Dermis microvascular lymphatic vessel endothelial cell (primary cell): ENCODE data around the gene BDP1. TPM values are rescaled to one million over a fixed set of nuclear protein-coding genes. Genes with fewer than 3 reads are reported as not detected.
A peak's percentile ranks its signal among the peaks of the same experiment; 100 is the strongest.
"Not testable (repeated sequence)": the region's sequence is repeated elsewhere in the genome, so short reads cannot be mapped to it uniquely, and the experiment has no call there.

ENCODE experiments used
- DNase-seq, 2 donors: peaks; one replicate each; pipeline versions ENCODE4 v3.0.0 to v3.0.0-alpha.2; 2010; ENCODE audit warnings: low read depth in 2 of 2
- total RNA-seq: library from RNA; depleted of rRNA; stranded (reverse); fragments of >200 nt; gene quantifications from 2 replicates; pipeline ENCODE4 v1.2.1, GENCODE V29; 2014

Gene BDP1
- total RNA-seq, 1 donor from 2014 or later, result 16.0 TPM

- peak in 1 of 2 donors; percentile 56 for DNase-seq
Measured at GRCh38 chr5:71471193-71471592, 15.7 kb downstream of the BDP1 start.

- DNase-seq, result peak in 1 of 2 donors; percentile 48
Measured at GRCh38 chr5:71475788-71476384, 20.4 kb downstream of the BDP1 start.

- DNase-seq, result no peak
Measured at GRCh38 chr5:71481441-71481840, 26.0 kb downstream of the BDP1 start.

- DNase-seq, result peak in 1 of 2 donors; percentile 83
Measured at GRCh38 chr5:71482132-71482531, 26.7 kb downstream of the BDP1 start.

- peak in 1 of 2 donors; percentile 78 for DNase-seq
Measured at GRCh38 chr5:71483355-71483754, 27.9 kb downstream of the BDP1 start.

- DNase-seq, result no peak
Measured at GRCh38 chr5:71492817-71493615, 37.6 kb downstream of the BDP1 start.

- DNase-seq, result not testable (repeated sequence)
Measured at GRCh38 chr5:71494202-71494601, 38.8 kb downstream of the BDP1 start.

- not testable (repeated sequence) for DNase-seq
Measured at GRCh38 chr5:71498756-71499155, 43.3 kb downstream of the BDP1 start.

DNA sequence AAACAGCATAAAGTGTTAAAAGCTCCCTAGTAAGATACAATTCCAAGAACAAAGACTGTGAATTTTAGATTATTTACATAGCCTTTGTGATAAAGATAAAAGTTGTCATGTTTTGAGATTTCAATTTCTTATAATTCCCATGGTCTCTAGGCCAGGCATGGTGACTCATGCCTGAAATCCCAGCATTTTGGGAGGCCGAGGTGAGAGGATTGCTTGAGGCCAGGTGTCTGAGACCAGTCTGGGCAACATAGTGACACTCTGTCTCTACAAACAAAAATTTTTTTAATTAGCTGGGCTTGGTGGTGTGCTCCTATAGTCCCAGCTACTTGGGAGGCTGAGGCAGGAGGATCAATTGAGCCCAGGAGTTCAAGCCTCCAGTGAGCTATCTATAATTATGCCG is 48.1 kb downstream of the BDP1 start:
- no peak for DNase-seq

DNA sequence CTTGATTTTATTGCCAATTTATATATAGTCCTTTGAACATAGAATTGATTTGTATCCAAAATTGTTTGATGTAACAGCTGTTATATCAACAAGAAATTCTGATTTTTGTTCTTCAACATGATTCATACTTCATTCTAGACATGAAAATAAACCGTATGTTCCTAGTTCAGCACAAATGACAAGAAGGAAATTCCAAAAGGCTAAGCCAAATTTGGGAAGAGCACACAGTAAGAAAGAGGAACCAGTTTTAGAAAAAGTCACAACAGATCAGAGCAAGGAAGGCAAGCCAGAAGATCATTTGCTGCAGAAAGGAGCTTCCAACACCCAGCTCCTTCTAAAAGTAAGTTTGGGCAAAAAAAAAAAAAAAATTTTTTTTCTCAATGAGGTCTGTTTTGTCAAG is 66.7 kb downstream of the BDP1 start:
- DNase-seq, result no peak

GRCh38 chr5:71525611-71526010 is 70.2 kb downstream of the BDP1 start:
- DNase-seq, result not testable (repeated sequence)

DNA sequence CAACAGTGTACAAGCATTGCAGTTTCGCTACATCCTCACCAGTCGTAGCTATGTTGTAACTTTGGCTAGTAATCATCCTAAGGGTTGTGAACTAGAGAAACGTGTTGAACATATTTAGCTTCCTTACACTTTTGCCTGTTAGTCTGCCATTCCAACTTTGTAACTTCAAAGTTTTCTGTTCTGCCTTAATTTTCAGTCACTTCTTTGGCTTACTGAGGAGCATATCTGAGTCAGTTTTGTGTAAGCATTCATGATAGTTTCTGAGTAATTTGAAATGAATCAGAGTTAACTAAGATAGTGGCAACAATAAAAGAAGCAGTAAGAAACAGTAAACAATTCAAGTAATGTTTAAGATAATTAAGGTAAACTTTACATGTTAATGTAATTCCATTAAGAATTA is 72.8 kb downstream of the BDP1 start:
- DNase-seq, result no peak

DNA sequence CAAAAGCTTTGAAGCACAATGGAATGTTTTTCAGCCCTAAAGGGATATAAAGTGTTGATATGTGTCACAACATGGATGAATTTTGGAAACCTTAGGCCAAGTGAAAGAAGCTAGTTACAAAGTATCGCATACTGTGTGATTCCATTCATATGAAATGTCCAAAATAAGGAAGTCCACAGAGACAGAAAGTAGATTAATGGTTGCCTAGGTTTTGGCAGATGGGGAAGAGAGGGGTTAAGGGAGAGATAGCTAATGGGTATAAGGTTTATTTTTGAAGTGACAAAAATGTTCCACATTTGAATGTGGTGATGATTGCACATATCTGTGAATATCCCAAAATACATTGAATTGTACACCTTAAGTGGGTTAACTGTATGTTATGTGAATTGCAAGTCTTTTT is 74.2 kb downstream of the BDP1 start:
- DNase-seq, result no peak

GRCh38 chr5:71533142-71533541 is 77.7 kb downstream of the BDP1 start:
- DNase-seq, result peak in 1 of 2 donors; percentile 2

- peak in 1 of 2 donors; percentile 39 for DNase-seq
Measured at GRCh38 chr5:71533615-71534014, 78.2 kb downstream of the BDP1 start.

DNA sequence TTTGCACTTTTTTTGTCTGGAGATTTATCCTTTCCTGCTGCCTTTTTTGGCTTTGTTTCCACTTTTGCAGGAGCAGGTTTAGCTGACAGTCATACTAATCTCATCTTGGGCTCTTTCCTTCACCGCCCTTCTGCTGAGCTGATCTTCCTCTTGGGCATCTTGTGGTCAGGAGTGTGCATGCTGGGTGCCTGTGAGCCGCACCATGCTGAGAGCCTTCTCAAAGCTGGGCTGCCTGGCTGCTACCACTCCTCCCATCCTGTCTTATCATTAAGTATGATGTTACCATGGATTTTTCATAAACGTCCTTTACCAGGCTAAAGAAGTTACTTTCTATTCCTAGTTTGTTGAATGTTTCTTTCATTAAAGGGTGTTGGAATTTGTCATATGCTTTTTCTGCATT is 82.2 kb downstream of the BDP1 start:
- DNase-seq, result no peak

DNA sequence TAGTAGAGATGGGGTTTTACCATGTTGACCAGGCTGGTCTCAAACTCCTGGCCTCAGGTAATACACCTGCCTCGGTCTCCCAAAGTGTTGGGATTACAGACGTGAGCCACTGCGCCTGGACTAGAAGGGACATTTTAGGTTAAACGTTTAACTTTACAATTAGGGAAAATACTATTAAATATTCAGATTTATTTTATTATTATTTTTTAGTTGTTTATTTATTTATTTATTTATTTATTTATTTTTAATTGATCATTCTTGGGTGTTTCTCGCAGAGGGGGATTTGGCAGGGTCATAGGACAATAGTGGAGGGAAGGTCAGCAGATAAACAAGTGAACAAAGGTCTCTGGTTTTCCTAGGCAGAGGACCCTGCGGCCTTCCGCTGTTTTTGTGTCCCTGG is 95.4 kb downstream of the BDP1 start:
- DNase-seq, result not testable (repeated sequence)

DNA sequence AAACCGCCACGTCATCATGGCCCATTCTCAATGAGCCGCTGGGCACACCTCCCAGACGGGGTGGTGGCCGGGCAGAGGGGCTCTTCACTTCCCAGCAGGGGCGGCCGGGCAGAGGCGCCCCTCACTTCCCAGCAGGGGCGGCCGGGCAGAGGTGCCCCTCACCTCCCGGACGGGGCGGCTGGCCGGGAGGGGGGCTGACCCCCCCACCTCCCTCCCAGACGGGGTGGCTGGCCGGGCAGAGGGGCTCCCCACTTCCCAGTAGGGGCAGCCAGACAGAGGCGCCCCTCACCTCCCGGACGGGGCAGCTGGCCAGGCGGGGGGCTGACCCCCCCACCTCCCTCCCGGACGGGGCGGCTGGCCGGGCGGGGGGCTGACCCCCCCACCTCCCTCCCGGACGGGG is 96.1 kb downstream of the BDP1 start:
- not testable (repeated sequence) for DNase-seq

GRCh38 chr5:71552026-71552749 is 96.7 kb downstream of the BDP1 start:
- DNase-seq, result not testable (repeated sequence)

- DNase-seq, result no peak
Measured at GRCh38 chr5:71563161-71563560, 107.7 kb downstream of the BDP1 start.

DNA sequence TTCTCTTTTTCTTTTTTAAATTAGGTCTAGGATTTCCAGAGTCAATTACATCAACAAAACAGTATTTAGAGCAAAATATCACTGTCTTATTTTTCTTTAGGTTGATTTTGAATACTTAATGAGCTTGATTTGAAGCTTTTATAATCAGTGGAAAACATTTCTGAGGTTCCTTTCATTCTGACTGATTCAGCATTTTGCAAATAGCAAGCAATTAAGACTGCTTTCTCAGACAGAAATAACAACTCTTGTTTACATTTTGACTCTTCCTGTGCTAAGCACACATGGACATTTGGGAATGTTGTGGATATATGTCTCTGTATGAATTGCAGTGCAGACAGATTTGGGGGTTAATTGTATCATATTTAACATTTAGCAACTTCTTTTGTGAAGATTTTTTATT is 109.4 kb downstream of the BDP1 start:
- no peak for DNase-seq

GRCh38 chr5:71569748-71570509 is 114.5 kb downstream of the BDP1 start:
- DNase-seq, result no peak
